ENCODE data around the gene TACC3. TPM values are rescaled to one million over a fixed set of nuclear protein-coding genes. Genes with fewer than 3 reads are reported as not detected.

Gene TACC3
- total RNA-seq, 1 experiment from 2014 or later, result 106 TPM

DNA sequence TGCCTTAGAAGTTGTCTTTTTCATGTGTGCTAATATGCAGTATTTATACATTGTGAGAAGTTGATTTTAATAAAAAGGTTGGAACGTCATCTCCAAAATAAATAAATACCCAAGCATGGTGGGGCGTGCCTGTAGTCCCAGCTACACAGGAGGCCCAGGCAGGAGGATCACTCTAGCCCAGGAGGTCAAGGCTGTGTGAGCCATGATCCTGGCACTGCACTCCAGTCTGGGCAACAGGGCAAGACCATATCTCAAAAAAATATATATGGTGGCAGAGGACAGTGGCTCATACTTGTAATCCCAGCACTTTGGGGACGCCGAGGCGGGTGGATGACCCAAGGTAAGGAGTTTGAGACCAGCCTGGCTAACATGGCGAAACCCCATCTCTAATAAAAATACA, 15.6 kb upstream of the TACC3 start:
- intact Hi-C loops (cut with micrococcal nuclease; ENCODE audit: unreplicated experiment), result no loop called here
- H3K4me1 ChIP-seq (ENCODE audit: control insufficient read depth, insufficient read depth, low read length), result peaks cover 23% of the 10 kb centered on the region
- H3K36me3 ChIP-seq (ENCODE audit: control insufficient read depth, insufficient read depth, low read length), result peaks cover 12% of the 10 kb centered on the region
- CTCF ChIA-PET, result no interaction called here
- no peak for TF ChIP-seq POLR2AphosphoS5 (IDR thresholded peaks at IDR 0.05; ENCODE audit: low read depth, low read length)
- no peak for TF ChIP-seq REST (IDR thresholded peaks at IDR 0.05; ENCODE audit: insufficient read depth in 1 of 2, low read depth in 2 of 2, low read length in 1 of 2)
- TF ChIP-seq SIN3A (IDR thresholded peaks at IDR 0.05; ENCODE audit: borderline replicate concordance, insufficient read depth, low read depth, low read length), result no peak
- TF ChIP-seq TCF7L2 (IDR thresholded peaks at IDR 0.05; ENCODE audit: low read depth, low read length), result no peak
- TF ChIP-seq, protein P1, sequence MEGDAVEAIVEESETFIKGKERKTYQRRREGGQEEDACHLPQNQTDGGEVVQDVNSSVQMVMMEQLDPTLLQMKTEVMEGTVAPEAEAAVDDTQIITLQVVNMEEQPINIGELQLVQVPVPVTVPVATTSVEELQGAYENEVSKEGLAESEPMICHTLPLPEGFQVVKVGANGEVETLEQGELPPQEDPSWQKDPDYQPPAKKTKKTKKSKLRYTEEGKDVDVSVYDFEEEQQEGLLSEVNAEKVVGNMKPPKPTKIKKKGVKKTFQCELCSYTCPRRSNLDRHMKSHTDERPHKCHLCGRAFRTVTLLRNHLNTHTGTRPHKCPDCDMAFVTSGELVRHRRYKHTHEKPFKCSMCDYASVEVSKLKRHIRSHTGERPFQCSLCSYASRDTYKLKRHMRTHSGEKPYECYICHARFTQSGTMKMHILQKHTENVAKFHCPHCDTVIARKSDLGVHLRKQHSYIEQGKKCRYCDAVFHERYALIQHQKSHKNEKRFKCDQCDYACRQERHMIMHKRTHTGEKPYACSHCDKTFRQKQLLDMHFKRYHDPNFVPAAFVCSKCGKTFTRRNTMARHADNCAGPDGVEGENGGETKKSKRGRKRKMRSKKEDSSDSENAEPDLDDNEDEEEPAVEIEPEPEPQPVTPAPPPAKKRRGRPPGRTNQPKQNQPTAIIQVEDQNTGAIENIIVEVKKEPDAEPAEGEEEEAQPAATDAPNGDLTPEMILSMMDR (IDR thresholded peaks at IDR 0.05), result no peak
- DNase-seq (ENCODE audit: low read depth, low spot score) (no peak), ATAC-seq (no peak)
- H3K27me3 ChIP-seq (ENCODE audit: control insufficient read depth, insufficient read depth, low read length), result no peaks in the 10 kb centered on the region
- no TSS peak for BruUV-seq (replicated peaks)
- no peaks in the 10 kb centered on the region for H3K9me3 ChIP-seq (ENCODE audit: control insufficient read depth, insufficient read depth, low read depth, low read length)
- POLR2A ChIA-PET, result interaction anchor here (0.6 kb wide), 1 partner anchor 43 kb away, joined by 8 read pairs; no protein-coding TSS in a partner anchor
- no peak overlapping the region for H3K4me3 ChIP-seq (ENCODE audit: low read depth in 2 of 2, low read length in 2 of 2)
- no peak overlapping the region for H3K27ac ChIP-seq (ENCODE audit: low read length)
- in situ Hi-C loops (cut with HindIII; ENCODE audit: low pct_unique_long_range_greater_than_20kb, low sequenced_read_pairs), result no loop called here

- H3K27ac ChIP-seq (ENCODE audit: low read length), result no peak overlapping the region
- no peak overlapping the region for H3K4me3 ChIP-seq (ENCODE audit: low read depth in 2 of 2, low read length in 2 of 2)
- TF ChIP-seq REST (IDR thresholded peaks at IDR 0.05; ENCODE audit: insufficient read depth in 1 of 2, low read depth in 2 of 2, low read length in 1 of 2), result no peak
- TF ChIP-seq TCF7L2 (IDR thresholded peaks at IDR 0.05; ENCODE audit: low read depth, low read length), result no peak
- TF ChIP-seq POLR2AphosphoS5 (IDR thresholded peaks at IDR 0.05; ENCODE audit: low read depth, low read length), result no peak
- no peak for TF ChIP-seq SIN3A (IDR thresholded peaks at IDR 0.05; ENCODE audit: borderline replicate concordance, insufficient read depth, low read depth, low read length)
- TF ChIP-seq, protein P1 (IDR thresholded peaks at IDR 0.05), result no peak
- H3K36me3 ChIP-seq (ENCODE audit: control insufficient read depth, insufficient read depth, low read length), result peaks cover 12% of the 10 kb centered on the region
- ChIA-PET POLR2A (interaction anchor here (0.6 kb wide), 1 partner anchor 44 kb away, joined by 8 read pairs; no protein-coding TSS in a partner anchor), CTCF (no interaction called here)
- H3K9me3 ChIP-seq (ENCODE audit: control insufficient read depth, insufficient read depth, low read depth, low read length), result no peaks in the 10 kb centered on the region
- in situ Hi-C loops (cut with HindIII; ENCODE audit: low pct_unique_long_range_greater_than_20kb, low sequenced_read_pairs), result no loop called here
- intact Hi-C loops (cut with micrococcal nuclease; ENCODE audit: unreplicated experiment), result no loop called here
- peaks cover 23% of the 10 kb centered on the region for H3K4me1 ChIP-seq (ENCODE audit: control insufficient read depth, insufficient read depth, low read length)
- DNase-seq (ENCODE audit: low read depth, low spot score) (no peak), ATAC-seq (no peak)
- BruUV-seq (replicated peaks), result no TSS peak
- no peaks in the 10 kb centered on the region for H3K27me3 ChIP-seq (ENCODE audit: control insufficient read depth, insufficient read depth, low read length)
These were observed 15.0 kb upstream of the TACC3 start for GRCh38 chr4:1706358-1706757.

Data from Panc1 (cell line).